OCI-LY1 (cell line): Measurements from ENCODE around the gene LBX2.
A peak's percentile ranks its signal among the peaks of the same experiment; 100 is the strongest.

Experiments
- H2AFZ ChIP-seq: fragments of 200-600 bp; sonication (generic), shearing (Covaris generic); 2 replicates; pipeline ENCODE4 v1.6.0; 2014; ENCODE audit warnings: antibody characterized with exemption, mild to moderate bottlenecking, low read length
- H3F3A ChIP-seq: fragments of 200-600 bp; sonication (generic), shearing (Covaris generic); 2 replicates; pipeline ENCODE4 v1.6.0; 2014; ENCODE audit warnings: mild to moderate bottlenecking, antibody characterized with exemption, low read length, moderate library complexity; ENCODE audit not compliant: insufficient read depth
- H3K27ac ChIP-seq: fragments of 200-600 bp; sonication (generic); 2 replicates; pipeline ENCODE4 v1.5.1; 2014; ENCODE audit warnings: low read length, mixed run types, mild to moderate bottlenecking, low read depth; ENCODE audit not compliant: poor library complexity, severe bottlenecking
- H3K27me3 ChIP-seq: fragments of 200-600 bp; sonication (generic); 2 replicates; pipeline ENCODE4 v1.6.0; 2014; ENCODE audit warnings: antibody characterized with exemption, mild to moderate bottlenecking, low read length, moderate library complexity; ENCODE audit not compliant: insufficient read depth
- H3K36me3 ChIP-seq: fragments of 200-600 bp; sonication (generic); 2 replicates; pipeline ENCODE4 v1.6.1; 2014; ENCODE audit warnings: mild to moderate bottlenecking, antibody characterized with exemption, low read length, moderate library complexity, mixed read lengths; ENCODE audit not compliant: insufficient read depth
- H3K4me1 ChIP-seq: fragments of 200-600 bp; sonication (generic); 2 replicates; pipeline ENCODE4 v1.5.1; 2014; ENCODE audit warnings: mild to moderate bottlenecking, low read length, moderate library complexity; ENCODE audit not compliant: insufficient read depth, severe bottlenecking
- H3K4me2 ChIP-seq: fragments of 200-600 bp; sonication (generic), shearing (Covaris generic); 2 replicates; pipeline ENCODE4 v1.6.1; 2014; ENCODE audit warnings: low read length
- H3K4me3 ChIP-seq: fragments of 200-600 bp; sonication (generic); 2 replicates; pipeline ENCODE4 v1.5.1; 2014; ENCODE audit warnings: low read length, low read depth, mild to moderate bottlenecking, mixed read lengths; ENCODE audit not compliant: poor library complexity, severe bottlenecking
- H3K79me2 ChIP-seq: fragments of 200-600 bp; shearing (Covaris generic); 2 replicates; pipeline ENCODE4 v1.6.1; 2016; ENCODE audit warnings: mixed run types, low read length, mixed read lengths; ENCODE audit not compliant: insufficient read depth
- H3K9ac ChIP-seq: fragments of 200-600 bp; sonication (generic), shearing (Covaris generic); 2 replicates; pipeline ENCODE4 v1.6.1; 2014; ENCODE audit warnings: mild to moderate bottlenecking, low read length, mixed read lengths
- H3K9me2 ChIP-seq: fragments of 200-600 bp; sonication (generic), shearing (Covaris generic); 2 replicates; pipeline ENCODE4 v1.6.1; 2014; ENCODE audit warnings: low read depth, mild to moderate bottlenecking, low read length, mixed read lengths
- H3K9me3 ChIP-seq: fragments of 200-600 bp; shearing (Covaris generic); 2 replicates; pipeline ENCODE4 v1.6.1; 2014; ENCODE audit warnings: low read length, mixed read lengths
- H4K20me1 ChIP-seq: fragments of 200-600 bp; sonication (generic), shearing (Covaris generic); 2 replicates; pipeline ENCODE4 v1.6.0; 2016; ENCODE audit warnings: mild to moderate bottlenecking, low read length; ENCODE audit not compliant: insufficient read depth
- EZH2 ChIP-seq: fragments of 200-600 bp; sonication (generic), shearing (Covaris generic); IDR thresholded peaks from 2 replicates; pipeline ENCODE4 v1.8.0; 2017; ENCODE audit warnings: borderline replicate concordance, mixed run types, mild to moderate bottlenecking, antibody characterized with exemption, low read length, moderate library complexity, mixed read lengths
- TF ChIP-seq, protein P1 (sequence below): fragments of 200-600 bp; sonication (generic), shearing (Covaris generic); IDR thresholded peaks from 2 replicates; pipeline ENCODE4 v1.5.1; 2017; ENCODE audit warnings: mild to moderate bottlenecking, antibody characterized with exemption, low read length, moderate library complexity, mixed read lengths

LBX2 gene

DNA sequence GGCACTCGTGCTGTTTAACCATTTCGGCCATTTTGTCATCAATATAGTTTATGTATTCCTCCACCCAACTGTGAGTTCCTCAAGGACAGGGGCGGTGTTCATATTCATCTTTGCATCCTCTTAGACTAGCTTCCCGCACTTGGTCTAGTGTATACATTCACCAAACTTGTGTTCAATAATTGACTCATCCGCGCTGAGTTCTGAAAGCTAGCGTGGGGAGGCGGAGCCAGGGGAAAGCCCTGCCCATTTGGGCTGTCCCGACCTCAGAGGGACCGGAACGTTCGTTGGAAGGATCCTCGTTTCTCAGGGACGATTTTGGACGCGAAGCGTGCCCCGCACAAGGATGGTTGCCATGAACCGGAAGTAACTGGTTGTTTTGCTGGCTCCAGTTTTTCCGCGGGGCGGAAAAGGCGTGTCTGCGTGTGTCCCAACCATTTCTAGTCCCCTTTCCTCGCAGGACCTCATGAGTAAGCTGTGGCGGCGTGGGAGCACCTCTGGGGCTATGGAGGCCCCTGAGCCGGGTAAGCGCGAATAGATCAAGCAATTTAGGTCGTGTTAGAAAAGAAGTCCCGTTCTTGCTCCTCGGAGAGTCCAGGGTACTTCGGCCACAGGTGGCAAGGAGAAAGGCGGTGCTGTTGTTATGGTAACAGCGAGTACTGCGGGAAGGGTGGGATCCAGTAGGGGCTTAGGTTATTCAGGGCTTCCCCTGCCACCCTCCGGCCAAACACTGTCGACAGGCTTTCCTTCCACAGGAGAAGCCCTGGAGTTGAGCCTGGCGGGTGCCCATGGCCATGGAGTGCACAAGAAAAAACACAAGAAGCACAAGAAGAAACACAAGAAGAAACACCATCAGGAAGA, 44.5 kb downstream of the LBX2 start, which contains the start of gene INO80B:
TSS of gene INO80B (plus strand) at position 434 of the 858 bp plus-strand sequence. CDS start at position 464, 30 bp downstream.
- Histone ChIP-seq H3K27me3 (no peaks in the 10 kb centered on the region), H3K9ac (peak within 1 kb of the TSS; percentile 67), H3K4me3 (peak within 1 kb of the TSS; percentile 80), H3K4me1 (peaks cover 49% of the 10 kb centered on the region), H3K9me2 (no peaks in the 10 kb centered on the region), H3K79me2 (no peaks in the 10 kb centered on the region), H4K20me1 (no peaks in the 10 kb centered on the region), H3K9me3 (no peaks in the 10 kb centered on the region), H3F3A (no peaks in the 10 kb centered on the region), H2AFZ (peak within 1 kb of the TSS; percentile 43), H3K27ac (peak within 1 kb of the TSS; percentile 9), H3K36me3 (no peaks in the 10 kb centered on the region), H3K4me2 (peak within 1 kb of the TSS; percentile 81)
- TF ChIP-seq, protein P1, sequence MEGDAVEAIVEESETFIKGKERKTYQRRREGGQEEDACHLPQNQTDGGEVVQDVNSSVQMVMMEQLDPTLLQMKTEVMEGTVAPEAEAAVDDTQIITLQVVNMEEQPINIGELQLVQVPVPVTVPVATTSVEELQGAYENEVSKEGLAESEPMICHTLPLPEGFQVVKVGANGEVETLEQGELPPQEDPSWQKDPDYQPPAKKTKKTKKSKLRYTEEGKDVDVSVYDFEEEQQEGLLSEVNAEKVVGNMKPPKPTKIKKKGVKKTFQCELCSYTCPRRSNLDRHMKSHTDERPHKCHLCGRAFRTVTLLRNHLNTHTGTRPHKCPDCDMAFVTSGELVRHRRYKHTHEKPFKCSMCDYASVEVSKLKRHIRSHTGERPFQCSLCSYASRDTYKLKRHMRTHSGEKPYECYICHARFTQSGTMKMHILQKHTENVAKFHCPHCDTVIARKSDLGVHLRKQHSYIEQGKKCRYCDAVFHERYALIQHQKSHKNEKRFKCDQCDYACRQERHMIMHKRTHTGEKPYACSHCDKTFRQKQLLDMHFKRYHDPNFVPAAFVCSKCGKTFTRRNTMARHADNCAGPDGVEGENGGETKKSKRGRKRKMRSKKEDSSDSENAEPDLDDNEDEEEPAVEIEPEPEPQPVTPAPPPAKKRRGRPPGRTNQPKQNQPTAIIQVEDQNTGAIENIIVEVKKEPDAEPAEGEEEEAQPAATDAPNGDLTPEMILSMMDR, result peak; percentile 6; the same call in 1 of the 2 replicates
- TF ChIP-seq EZH2, result no peak

- no peaks in the 10 kb centered on the region for H3K9me3 ChIP-seq
- H2AFZ ChIP-seq, result no peak overlapping the region
- no peak overlapping the region for H3K4me2 ChIP-seq
- no peaks in the 10 kb centered on the region for H4K20me1 ChIP-seq
- H3K4me1 ChIP-seq, result peaks cover 21% of the 10 kb centered on the region
- no peak overlapping the region for H3K27ac ChIP-seq
- H3K9me2 ChIP-seq, result no peaks in the 10 kb centered on the region
- no peaks in the 10 kb centered on the region for H3K79me2 ChIP-seq
- H3K9ac ChIP-seq, result no peak overlapping the region
- no peaks in the 10 kb centered on the region for H3F3A ChIP-seq
- H3K36me3 ChIP-seq, result no peaks in the 10 kb centered on the region
- H3K4me3 ChIP-seq, result no peak overlapping the region
- TF ChIP-seq, protein P1, result no peak
- TF ChIP-seq EZH2, result no peak
- no peaks in the 10 kb centered on the region for H3K27me3 ChIP-seq
These were observed 48.7 kb downstream of the LBX2 start for GRCh38 chr2:74450570-74451190.

- Histone ChIP-seq H3K9ac (no peak overlapping the region), H3K27ac (no peak overlapping the region), H3K27me3 (0 out of 2 replicates have a peak, but pooled peaks cover 4% of the 10 kb centered on the region), H3K4me3 (no peak overlapping the region), H3K4me2 (no peak overlapping the region), H4K20me1 (no peaks in the 10 kb centered on the region), H3F3A (no peaks in the 10 kb centered on the region), H3K9me2 (no peaks in the 10 kb centered on the region), H3K9me3 (no peaks in the 10 kb centered on the region), H3K4me1 (peaks cover 17% of the 10 kb centered on the region), H3K36me3 (no peaks in the 10 kb centered on the region), H3K79me2 (no peaks in the 10 kb centered on the region), H2AFZ (no peak overlapping the region)
- TF ChIP-seq, protein P1, result no peak
- no peak for TF ChIP-seq EZH2
These were observed 50.6 kb downstream of the LBX2 start for GRCh38 chr2:74448771-74449170.
